Upper lobe of right lung (tissue), 1 donor: ENCODE results near the gene RAB6B. TPM values are rescaled to one million over a fixed set of nuclear protein-coding genes. Genes with fewer than 3 reads are reported as not detected.

Experiments used
- ATAC-seq: fragments of 200-7000 bp; cut with Tn5 transposase; one replicate; pipeline ENCODE4 v1.9.1; 2020; ENCODE audit warnings: mild to moderate bottlenecking, moderate library complexity
- DNase-seq: peaks from one replicate; pipeline ENCODE4 v3.0.0-alpha.2; 2020
- H3K27ac ChIP-seq: fragments of 200-600 bp; one replicate; pipeline ENCODE4 v1.8.0; 2022
- H3K27me3 ChIP-seq: fragments of 200-600 bp; one replicate; pipeline ENCODE4 v1.8.0; 2022; ENCODE audit warnings: mild to moderate bottlenecking
- H3K36me3 ChIP-seq: fragments of 200-600 bp; one replicate; pipeline ENCODE4 v1.8.0; 2022
- H3K4me1 ChIP-seq: fragments of 200-600 bp; one replicate; pipeline ENCODE4 v1.8.0; 2022
- H3K4me3 ChIP-seq: fragments of 200-600 bp; one replicate; pipeline ENCODE4 v1.8.0; 2022; ENCODE audit warnings: mild to moderate bottlenecking
- H3K9me3 ChIP-seq: fragments of 200-600 bp; one replicate; pipeline ENCODE4 v1.8.0; 2022
- intact Hi-C: fragments of 100-400 bp; cut with DNase I; formaldehyde crosslinking; loops from one replicate; pipeline ENCODE4 v1.11.0; 2022
- total RNA-seq: library from RNA; stranded (reverse); fragmentation: NEBNext Ultra II Directional; extraction: Animal tissue kit (Norgen Biotek cat#: 25700); gene quantifications from one replicate; pipeline ENCODE4 v1.2.1, GENCODE V29; 2021
- TF ChIP-seq, protein P1 (sequence below): fragments of 200-600 bp; IDR thresholded peaks from one replicate; pipeline ENCODE4 v1.8.0; 2022; ENCODE audit warnings: antibody characterized with exemption
- donor health status: DM: no; HTN: yes; CAD: no; lungs with severe emphysema.

Gene RAB6B
- total RNA-seq, 1 donor from 2014 or later, result 7.4 TPM

DNA sequence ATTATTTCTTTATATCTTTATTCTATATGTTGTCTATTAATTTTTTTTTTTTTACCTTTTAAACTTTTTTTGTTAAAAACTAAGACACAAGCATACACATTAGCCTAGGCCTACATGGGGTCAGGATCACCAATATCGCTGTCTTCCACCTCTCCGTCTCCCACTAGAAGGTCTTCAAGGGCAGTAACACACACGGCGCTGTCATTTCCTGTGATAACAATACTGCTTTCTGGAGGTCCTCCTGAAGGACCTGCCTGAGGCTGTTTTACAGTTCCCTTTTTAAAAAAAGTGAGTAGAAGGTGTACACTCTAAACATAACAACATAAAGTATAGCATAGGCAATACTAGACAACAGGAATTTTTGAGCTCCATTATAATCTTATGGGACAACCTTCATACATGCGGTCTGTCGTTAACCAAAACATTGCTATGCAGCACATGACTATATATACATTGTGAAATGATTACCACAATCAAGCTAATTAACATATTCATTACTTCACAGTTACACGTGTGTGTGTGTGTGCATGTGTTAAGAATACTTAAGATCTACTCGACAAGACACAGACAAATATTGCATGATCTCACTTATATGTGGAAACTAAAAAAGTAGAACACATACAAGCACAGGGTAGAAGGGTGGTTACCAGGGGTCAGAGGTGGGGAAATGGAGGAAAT, 20.8 kb downstream of the RAB6B start:
- Histone ChIP-seq H3K27ac (no peak overlapping the region), H3K4me3 (no peak overlapping the region), H3K27me3 (no peaks in the 10 kb centered on the region), H3K36me3 (no peaks in the 10 kb centered on the region), H3K9me3 (no peaks in the 10 kb centered on the region), H3K4me1 (no peaks in the 10 kb centered on the region)
- intact Hi-C loops, result no loop called here
- ATAC-seq (no peak), DNase-seq (no peak)
- TF ChIP-seq, protein P1, sequence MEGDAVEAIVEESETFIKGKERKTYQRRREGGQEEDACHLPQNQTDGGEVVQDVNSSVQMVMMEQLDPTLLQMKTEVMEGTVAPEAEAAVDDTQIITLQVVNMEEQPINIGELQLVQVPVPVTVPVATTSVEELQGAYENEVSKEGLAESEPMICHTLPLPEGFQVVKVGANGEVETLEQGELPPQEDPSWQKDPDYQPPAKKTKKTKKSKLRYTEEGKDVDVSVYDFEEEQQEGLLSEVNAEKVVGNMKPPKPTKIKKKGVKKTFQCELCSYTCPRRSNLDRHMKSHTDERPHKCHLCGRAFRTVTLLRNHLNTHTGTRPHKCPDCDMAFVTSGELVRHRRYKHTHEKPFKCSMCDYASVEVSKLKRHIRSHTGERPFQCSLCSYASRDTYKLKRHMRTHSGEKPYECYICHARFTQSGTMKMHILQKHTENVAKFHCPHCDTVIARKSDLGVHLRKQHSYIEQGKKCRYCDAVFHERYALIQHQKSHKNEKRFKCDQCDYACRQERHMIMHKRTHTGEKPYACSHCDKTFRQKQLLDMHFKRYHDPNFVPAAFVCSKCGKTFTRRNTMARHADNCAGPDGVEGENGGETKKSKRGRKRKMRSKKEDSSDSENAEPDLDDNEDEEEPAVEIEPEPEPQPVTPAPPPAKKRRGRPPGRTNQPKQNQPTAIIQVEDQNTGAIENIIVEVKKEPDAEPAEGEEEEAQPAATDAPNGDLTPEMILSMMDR, result no peak

DNA sequence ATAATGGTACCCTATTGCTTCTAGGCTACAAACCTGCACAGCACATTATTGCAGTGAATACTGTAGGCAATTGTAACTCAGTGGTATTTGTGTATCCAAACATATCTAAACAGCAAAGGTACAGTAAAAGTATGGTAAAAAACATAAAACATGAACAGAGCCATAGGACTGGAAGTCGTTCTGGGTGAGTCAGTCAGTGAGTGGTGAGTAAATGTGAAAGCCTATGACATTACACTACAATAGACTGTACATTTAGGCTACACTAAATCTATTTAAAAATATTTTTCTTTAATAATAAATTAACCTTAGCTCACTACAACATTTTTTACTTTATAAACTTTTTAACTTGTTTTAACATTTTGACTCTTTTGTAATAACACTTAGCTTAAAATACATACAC, 21.3 kb downstream of the RAB6B start:
- no peak overlapping the region for H3K27ac ChIP-seq
- no peak for DNase-seq
- intact Hi-C loops, result no loop called here

DNA sequence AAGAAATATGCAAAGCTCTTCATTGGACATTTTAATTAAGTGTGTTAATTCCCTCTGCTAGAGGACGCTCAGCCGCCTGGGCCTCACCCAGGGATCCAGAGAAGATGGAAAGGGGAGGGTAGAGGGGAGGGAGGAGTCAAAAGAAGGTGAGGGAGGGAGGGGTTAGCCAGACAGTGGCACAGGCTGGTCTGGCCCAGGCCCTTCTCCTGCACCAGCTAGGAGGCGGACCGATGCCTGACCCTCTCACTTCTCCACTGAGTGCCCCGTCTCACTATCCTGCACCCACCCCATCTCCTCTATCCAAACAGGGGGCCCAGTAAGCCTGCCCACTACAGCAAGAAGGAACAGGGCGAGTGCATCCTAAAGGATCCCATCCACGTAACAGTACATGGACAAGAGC, 22.9 kb downstream of the RAB6B start:
- ATAC-seq, result peak; percentile 22
- no peak overlapping the region for H3K4me3 ChIP-seq
- DNase-seq, result no peak
- H3K36me3 ChIP-seq, result no peaks in the 10 kb centered on the region
- no peaks in the 10 kb centered on the region for H3K4me1 ChIP-seq
- TF ChIP-seq, protein P1, result no peak
- H3K27ac ChIP-seq, result no peak overlapping the region
- H3K27me3 ChIP-seq, result no peaks in the 10 kb centered on the region
- intact Hi-C loops, result no loop called here
- H3K9me3 ChIP-seq, result no peaks in the 10 kb centered on the region

More for the DNA sequence above, 21.3 kb downstream of the RAB6B start:
- Histone ChIP-seq H3K9me3 (no peaks in the 10 kb centered on the region), H3K36me3 (no peaks in the 10 kb centered on the region), H3K4me1 (no peaks in the 10 kb centered on the region), H3K4me3 (no peak overlapping the region), H3K27me3 (no peaks in the 10 kb centered on the region)
- no peak for ATAC-seq
- TF ChIP-seq, protein P1, result no peak

DNA sequence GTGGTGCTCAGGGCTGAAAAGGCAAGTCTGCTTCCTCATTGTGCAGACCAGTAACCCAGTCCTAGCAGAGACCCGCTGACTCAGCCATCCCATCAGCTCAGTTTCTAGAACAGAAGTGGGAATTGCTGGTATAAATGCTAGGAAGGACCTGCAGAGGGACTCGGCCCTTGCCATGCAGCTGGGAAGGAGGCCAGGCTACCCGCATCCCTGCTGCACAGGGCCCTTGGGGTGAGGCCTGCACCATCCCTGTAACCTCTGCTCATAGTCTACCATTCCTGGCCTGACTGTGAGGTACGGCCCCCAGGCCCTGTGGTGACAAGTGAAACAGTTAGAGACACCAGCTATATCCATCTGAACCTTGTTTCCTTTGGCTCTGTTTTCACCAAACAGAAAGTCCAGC, 23.5 kb downstream of the RAB6B start:
- TF ChIP-seq, protein P1, result no peak
- Histone ChIP-seq H3K27ac (no peak overlapping the region), H3K4me1 (no peaks in the 10 kb centered on the region), H3K27me3 (no peaks in the 10 kb centered on the region), H3K4me3 (no peak overlapping the region), H3K9me3 (no peaks in the 10 kb centered on the region), H3K36me3 (no peaks in the 10 kb centered on the region)
- ATAC-seq, result no peak
- no peak for DNase-seq
- intact Hi-C loops, result no loop called here

DNA sequence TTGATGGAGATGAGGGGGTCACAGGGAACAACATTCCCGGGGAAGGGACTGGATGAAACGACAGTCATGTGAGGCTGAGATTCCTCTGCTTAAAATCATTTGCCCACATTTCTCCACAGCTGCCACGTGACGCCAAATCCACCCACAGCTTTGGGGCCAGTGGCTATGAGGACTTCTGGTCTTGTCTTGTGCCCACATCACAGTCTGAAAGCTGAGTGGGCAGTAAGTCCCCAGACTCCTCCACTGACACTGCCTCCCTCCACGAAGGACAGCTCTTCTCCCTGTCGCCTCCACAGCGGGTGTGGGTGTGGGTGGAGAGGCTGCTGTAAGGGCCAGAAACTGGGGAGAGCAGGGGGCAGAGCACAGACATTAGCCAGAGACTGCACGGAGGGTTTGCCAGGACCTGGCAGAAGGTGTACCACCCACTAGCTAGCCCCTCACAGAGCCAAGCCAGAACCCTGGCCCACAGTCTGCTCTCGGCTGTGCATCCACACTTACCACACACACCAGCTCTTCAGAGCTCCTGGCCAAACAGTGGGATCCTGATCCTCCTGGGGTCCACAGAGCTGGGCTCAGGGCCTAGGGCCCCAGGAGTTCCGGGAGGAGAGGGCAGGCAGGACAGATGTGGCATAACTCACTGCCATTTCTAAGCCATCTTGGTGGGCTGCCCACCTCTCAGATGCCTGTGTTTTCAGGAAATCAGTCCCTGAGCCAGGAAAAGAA, 24.2 kb downstream of the RAB6B start:
- intact Hi-C loops, result no loop called here
- H3K4me1 ChIP-seq, result no peaks in the 10 kb centered on the region
- ATAC-seq, result no peak
- H3K27ac ChIP-seq, result no peak overlapping the region
- no peaks in the 10 kb centered on the region for H3K36me3 ChIP-seq
- no peak overlapping the region for H3K4me3 ChIP-seq
- H3K9me3 ChIP-seq, result no peaks in the 10 kb centered on the region
- H3K27me3 ChIP-seq, result no peaks in the 10 kb centered on the region
- DNase-seq, result no peak
- TF ChIP-seq, protein P1, result no peak
